ENCODE results near the gene SOS1.

GRCh38 chr2:38997781-38998180, 123.1 kb downstream of the SOS1 start:
- TF ChIP-seq CTCF (IDR thresholded peaks at IDR 0.05) (no peak), EZH2 (IDR thresholded peaks at IDR 0.05) (no peak), EZH2phosphoT487 (IDR thresholded peaks at IDR 0.05) (no peak)

Data from neural progenitor cell (in vitro differentiated cells).